ENCODE data around the gene EMILIN1.

- no peak for TF ChIP-seq EZH2 (IDR thresholded peaks at IDR 0.05; ENCODE audit: borderline replicate concordance, control insufficient read depth, low read depth, low read length)
- no peak for TF ChIP-seq CTCF (IDR thresholded peaks at IDR 0.05 in 2 of 3, conservative IDR thresholded peaks at IDR 0.05 in 1 of 3; ENCODE audit: control insufficient read depth in 2 of 3, extremely low read depth in 1 of 3, insufficient read depth in 1 of 3, low read depth in 3 of 3, low read length in 3 of 3)
- TF ChIP-seq ZNF274 (IDR thresholded peaks at IDR 0.05; ENCODE audit: insufficient read depth, insufficient read length) = no peak
- TF ChIP-seq HCFC1 (IDR thresholded peaks at IDR 0.05; ENCODE audit: low read length) = no peak
- TF ChIP-seq ZBTB40 (IDR thresholded peaks at IDR 0.05; ENCODE audit: borderline replicate concordance) = no peak
- TF ChIP-seq BRCA1 (IDR thresholded peaks at IDR 0.05; ENCODE audit: low read depth, low read length) = no peak
- TF ChIP-seq MYB (IDR thresholded peaks at IDR 0.05; ENCODE audit: borderline replicate concordance, low read depth, low read length) = no peak
- no peak for TF ChIP-seq RCOR1 (conservative IDR thresholded peaks at IDR 0.05; ENCODE audit: low read depth, low read length)
- no peak for TF ChIP-seq NFXL1 (IDR thresholded peaks at IDR 0.05; ENCODE audit: borderline replicate concordance)
- TF ChIP-seq E2F8 (IDR thresholded peaks at IDR 0.05; ENCODE audit: low read depth, partially characterized antibody) = no peak
These were observed 15.3 kb downstream of the EMILIN1 start for GRCh38 chr2:27093430-27094352.

Data from GM12878 (cell line).